Measurements from ENCODE around the gene SFXN3. TPM values are rescaled to one million over a fixed set of nuclear protein-coding genes. Genes with fewer than 3 reads are reported as not detected.

The SFXN3 gene
- total RNA-seq, 1 experiment from 2014 or later = 2.8 TPM

GRCh38 chr10:100982916-100983830 is 47.9 kb upstream of the SFXN3 start:
- H2BK120ac ChIP-seq (ENCODE audit: low read depth, low read length, poor library complexity, severe bottlenecking) = no peak overlapping the region
- no peak overlapping the region for H3T11ph ChIP-seq (ENCODE audit: low read length)
- H3K23ac ChIP-seq (ENCODE audit: insufficient read length, low read depth, low read length) = no peak overlapping the region
- H2BK15ac ChIP-seq (ENCODE audit: low read depth, low read length) = no peak overlapping the region
- H2BK5ac ChIP-seq (ENCODE audit: insufficient read length, low read length) = no peak overlapping the region
- H3K4me2 ChIP-seq (ENCODE audit: insufficient read depth, insufficient read length, low read length) = no peak overlapping the region
- H4K91ac ChIP-seq (ENCODE audit: insufficient read length, low read depth, low read length) = no peak overlapping the region
- H3K18ac ChIP-seq (ENCODE audit: insufficient read length, low read depth, low read length) = no peak overlapping the region
- no peak overlapping the region for H4K5ac ChIP-seq (ENCODE audit: insufficient read length, low read depth, low read length)
- Mint-ChIP-seq H3K27ac (no peak overlapping the region), H3K9me3 (peaks cover 0 to 2% of the 10 kb centered on the region in 2 experiments; a peak in 3 of 5 replicates), H3K4me1 (peaks cover 6 to 10% of the 10 kb centered on the region in 2 experiments), H3K27me3 (ENCODE audit: low read depth) (no peaks in the 10 kb centered on the region), H3K36me3 (ENCODE audit: insufficient read depth in 1 of 3, low read depth in 3 of 3) (peaks cover 8 to 35% (median 34%) of the 10 kb centered on the region in 3 experiments; a peak in 6 of 7 replicates), H3K4me3 (no peak overlapping the region)
- peaks cover 1% of the 10 kb centered on the region for H3K79me1 ChIP-seq (ENCODE audit: insufficient read depth, low read depth, low read length, poor library complexity, severe bottlenecking)
- H3K4ac ChIP-seq (ENCODE audit: low read depth, low read length) = no peak overlapping the region
- no peak overlapping the region for H2BK12ac ChIP-seq (ENCODE audit: insufficient read length, low read depth, low read length)
- peak; percentile 12 for DNase-seq
- H4K8ac ChIP-seq (replicated peaks; ENCODE audit: insufficient read length, low read depth, low read length) = no peak overlapping the region
- no peaks in the 10 kb centered on the region for H3K9me3 ChIP-seq (ENCODE audit: control insufficient read depth, low read depth, low read length)
- no peak overlapping the region for H2BK20ac ChIP-seq (ENCODE audit: low read depth, low read length, poor library complexity, severe bottlenecking)
- no CpG with 5 or more reads among the region's 24 CpGs for WGBS (ENCODE audit: extremely low coverage, insufficient read length, low lambda C conversion rate)
- peaks cover 6% of the 10 kb centered on the region; the same call in 1 of the 2 replicates for H3K79me2 ChIP-seq (ENCODE audit: insufficient read depth, low read length)
- no peak overlapping the region for H3K14ac ChIP-seq (ENCODE audit: insufficient read depth, low read length)
- no peaks in the 10 kb centered on the region for H3K27me3 ChIP-seq (ENCODE audit: insufficient read depth, low read length)
- H4K20me1 ChIP-seq (ENCODE audit: control insufficient read depth, insufficient read depth, insufficient read length) = no peaks in the 10 kb centered on the region
- H2AFZ ChIP-seq (ENCODE audit: low read length) = no peak overlapping the region
- TF ChIP-seq CTCF (conservative IDR thresholded peaks at IDR 0.05) = no peak
- no peak overlapping the region for H3K56ac ChIP-seq (ENCODE audit: insufficient read length, low read depth, low read length)
- no peak overlapping the region for H3K27ac ChIP-seq (ENCODE audit: insufficient read length, low read depth, low read length)
- H2AK5ac ChIP-seq (ENCODE audit: insufficient read length, low read length) = no peak overlapping the region
- H3K23me2 ChIP-seq (ENCODE audit: insufficient read length, low read depth, low read length, poor library complexity, severe bottlenecking) = peaks cover 7% of the 10 kb centered on the region
- no peak overlapping the region for H3K9ac ChIP-seq (ENCODE audit: extremely low read depth, insufficient read length, low read length)
- no peaks in the 10 kb centered on the region; the same call in 1 of the 2 replicates for H3K4me1 ChIP-seq (ENCODE audit: insufficient read depth, low read length)

Measured in H9 (cell line).